HG03196 (cell line): ENCODE data around the gene BMAL2.

Experiments used
- ATAC-seq: cut with Tn5 transposase; IDR thresholded peaks from one replicate; pipeline ENCODE4 v1.9.1; 2021; ENCODE audit not compliant: unreplicated experiment

Gene BMAL2

DNA sequence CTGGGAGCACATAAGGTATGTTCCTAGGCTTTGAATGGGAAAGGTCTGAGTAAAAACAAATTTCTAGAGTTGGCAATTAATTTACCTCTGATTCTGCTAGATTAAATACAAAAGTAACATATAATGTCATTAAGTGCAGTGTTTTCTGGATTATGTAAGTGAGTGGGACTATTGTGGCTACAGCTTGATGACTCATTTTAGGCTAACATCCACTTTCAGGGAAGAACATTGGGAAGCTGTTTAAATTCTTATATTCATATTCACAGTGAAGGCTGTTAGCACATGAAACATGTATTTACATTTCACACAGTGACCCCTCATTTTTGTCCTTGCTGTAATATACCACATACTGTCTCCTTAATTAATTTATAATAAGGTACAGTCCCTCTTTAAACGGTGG is 13.2 kb upstream of the BMAL2 start:
- ATAC-seq, result no peak

DNA sequence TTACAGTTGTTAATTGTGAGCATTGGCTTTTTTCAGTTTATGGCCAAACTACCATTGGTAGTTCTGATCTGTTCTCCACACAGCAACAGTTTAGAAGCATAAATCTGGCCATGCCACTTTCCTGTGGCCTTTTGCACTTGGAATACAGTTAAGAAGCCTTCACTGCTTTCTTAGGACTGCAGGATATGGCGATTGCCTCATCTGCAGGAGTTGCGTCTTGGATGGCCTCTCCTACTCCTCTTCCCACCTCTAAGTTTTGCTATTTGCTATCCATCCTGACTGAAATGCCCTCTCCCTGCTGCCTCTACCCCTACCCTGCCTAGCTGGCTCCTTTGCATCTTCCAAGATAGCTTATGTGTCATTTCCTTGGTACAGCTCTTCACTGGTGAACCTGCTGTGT is 12.8 kb upstream of the BMAL2 start:
- ATAC-seq, result no peak

DNA sequence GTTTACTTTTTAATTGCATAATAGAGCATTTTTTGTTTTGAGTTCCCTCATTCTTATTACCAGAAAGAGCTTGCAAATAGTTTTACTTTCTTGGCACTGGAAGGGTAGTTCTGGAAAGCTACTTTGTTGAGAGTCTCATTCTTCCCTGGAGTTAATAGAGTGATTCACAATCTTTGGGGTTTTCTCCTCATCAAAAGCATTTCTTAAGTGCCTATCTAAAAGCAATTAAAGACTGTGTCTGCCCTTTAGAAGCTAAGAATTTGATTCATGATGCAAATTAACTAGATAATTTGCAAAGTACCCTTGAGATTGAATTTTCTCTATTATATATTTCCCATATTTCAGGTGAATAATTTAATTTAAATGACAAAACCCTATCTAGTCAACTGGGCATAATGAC is 8.1 kb upstream of the BMAL2 start:
- no peak for ATAC-seq

DNA sequence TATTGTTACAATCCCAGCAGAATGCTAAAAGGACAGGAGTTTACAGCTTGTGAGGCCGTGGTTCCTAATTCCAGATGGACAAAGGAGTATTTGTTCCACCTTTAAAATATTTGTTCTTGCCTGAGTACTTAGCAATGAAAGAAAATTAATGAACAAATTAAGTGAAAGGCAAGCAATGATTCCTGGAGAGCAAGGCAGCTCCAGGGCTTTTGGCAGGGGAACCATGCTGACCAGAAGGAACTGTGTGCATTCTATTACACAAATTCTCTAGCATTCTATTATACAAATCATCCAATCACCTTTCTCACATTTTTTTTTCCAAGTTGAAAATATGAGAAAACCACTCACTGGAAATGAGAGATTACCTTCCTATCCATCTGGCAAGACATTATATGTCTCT is 1.8 kb upstream of the BMAL2 start:
- ATAC-seq, result no peak

DNA sequence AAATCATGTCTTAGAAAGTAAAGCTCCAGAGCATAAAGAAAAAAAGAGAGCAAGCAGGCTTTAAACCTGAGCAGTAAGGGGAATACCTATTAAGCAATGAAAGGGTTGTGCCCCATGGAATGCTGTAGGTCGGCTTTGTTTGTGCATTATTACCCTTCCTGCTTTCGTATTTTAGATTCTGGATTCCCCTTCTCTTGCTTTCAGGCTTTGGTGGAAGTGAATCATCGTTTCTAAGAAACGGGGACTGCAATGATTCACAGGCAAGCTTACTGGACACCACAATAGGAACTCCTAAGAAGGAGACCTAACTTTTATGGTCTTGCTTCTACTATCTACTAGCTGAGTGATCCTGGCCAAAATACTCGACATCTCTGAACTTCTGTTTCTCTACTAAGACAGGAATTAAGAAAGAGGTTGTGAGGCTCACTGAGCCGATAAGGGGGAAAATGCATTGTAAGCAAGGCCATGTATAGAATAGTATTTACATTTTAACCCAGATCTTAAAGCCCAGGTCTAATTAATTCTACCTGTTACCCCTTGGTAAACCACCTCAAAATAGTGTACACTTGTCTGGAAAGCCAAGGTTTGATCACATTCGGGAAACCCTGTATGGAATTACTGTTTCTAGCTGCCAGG is 1.2 kb upstream of the BMAL2 start:
- ATAC-seq, result peak; percentile 33

DNA sequence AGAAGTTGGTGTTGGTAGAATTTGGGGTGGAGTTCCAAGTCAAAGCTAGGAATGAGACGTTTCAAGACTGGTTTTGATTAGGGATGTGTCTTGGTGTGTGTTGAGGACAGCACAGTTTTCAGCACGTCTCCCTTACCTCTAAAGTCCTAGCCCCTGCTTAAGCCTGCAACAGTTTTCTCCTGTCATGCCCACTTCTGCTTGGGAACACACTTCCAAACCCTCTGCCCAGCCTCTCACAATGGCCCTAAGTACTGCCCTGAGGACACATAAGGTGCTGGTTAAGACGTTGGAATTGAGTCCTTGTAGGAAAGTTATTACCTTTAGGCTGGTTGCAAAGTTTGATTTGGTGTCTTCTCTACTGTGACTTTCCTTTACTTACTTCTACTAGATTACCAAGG is 710 bp upstream of the BMAL2 start:
- ATAC-seq, result no peak

DNA sequence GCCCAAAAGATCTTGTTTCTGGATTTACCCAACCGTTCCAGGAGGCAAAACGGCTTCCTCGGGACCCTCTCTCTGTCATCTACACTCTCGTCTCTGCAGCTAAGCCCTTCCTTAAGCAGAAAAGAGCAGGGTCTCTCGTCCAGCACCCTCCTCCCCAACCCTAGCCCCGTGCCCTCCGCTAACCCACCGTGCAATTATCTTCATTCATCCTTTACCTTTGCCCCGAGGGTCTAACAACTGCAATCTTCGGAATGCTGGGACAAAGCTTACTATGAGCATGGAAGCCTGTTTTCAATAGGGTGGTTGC is 276 bp upstream of the BMAL2 start:
- ATAC-seq, result no peak

DNA sequence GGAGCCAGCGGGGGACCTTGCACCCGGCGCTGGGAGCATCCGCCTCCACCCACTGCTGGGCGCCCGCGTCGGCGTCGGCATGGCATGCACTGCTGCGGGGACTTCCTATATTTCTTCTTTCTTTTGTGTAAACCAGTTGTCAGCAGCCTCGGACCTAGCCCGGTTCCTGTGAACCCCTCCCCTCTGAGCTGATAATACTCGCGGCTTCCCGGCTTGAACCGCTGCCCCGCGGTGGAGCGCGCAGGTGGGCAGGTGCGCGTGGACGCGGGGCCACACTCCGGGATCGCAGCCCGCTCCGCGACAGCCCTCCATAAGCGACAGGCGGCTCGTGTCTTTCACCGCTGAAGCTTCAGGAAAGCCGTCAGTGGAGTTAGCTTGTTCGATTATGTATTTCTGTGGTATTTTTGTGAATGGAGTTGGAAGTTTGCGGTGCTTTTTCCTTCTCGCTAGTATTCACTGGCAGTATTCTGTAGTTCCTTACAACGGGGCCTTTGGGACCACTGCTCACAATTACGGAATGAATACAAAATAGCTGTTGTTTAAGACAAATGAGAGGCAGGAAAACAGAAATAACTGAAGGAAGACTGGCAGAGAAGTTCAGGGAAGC is 870 bp downstream of the BMAL2 start:
- ATAC-seq, result peak; percentile 17

DNA sequence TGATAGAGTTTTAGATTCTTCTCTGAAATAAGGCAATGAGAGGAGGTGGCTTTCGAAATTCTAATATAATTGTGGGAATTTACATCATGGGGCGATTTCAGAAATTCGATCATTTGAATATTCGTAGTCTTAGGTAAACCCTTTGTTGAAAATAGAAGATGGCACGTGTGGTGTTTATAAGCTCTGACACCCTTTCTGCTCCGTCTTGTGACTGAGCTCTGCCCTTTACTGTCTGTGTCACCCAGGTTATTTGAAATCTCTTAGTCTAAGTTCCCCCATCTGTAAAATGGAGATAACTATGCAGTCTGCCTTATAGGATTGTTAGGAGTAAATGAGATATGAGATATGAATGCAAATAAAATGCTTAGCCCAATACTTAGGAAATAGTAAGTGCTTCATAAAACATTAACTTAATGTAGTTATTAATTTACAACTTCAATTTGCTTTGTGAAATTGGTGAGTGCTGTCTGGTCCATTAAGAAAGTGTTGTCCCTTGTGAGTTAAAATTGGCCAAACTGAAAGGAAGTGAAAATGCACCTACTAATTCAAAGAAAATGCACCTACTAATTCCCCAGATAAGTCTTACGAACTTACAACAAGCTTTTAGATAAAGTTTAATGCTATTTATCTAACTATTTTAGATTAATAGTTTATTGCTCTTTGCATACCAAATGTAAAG is 1.5 kb downstream of the BMAL2 start:
- ATAC-seq, result no peak

DNA sequence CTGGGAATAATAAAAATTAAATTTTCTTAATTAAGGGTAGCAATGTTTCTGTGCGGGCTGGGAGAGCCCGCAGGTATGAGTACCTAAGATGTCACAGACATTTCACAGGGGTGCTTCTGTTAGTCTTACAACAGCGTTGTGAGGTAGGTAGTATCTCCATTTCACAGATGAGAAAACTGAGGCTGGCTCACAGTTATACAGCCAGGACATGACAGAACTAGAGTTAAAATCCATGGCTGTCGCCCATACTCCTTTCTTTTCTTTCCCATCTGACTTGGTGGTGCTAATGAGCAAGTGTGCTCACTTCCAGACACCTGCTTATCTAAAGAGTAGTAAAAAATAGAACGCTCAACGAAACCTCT is 2.1 kb downstream of the BMAL2 start:
- no peak for ATAC-seq

DNA sequence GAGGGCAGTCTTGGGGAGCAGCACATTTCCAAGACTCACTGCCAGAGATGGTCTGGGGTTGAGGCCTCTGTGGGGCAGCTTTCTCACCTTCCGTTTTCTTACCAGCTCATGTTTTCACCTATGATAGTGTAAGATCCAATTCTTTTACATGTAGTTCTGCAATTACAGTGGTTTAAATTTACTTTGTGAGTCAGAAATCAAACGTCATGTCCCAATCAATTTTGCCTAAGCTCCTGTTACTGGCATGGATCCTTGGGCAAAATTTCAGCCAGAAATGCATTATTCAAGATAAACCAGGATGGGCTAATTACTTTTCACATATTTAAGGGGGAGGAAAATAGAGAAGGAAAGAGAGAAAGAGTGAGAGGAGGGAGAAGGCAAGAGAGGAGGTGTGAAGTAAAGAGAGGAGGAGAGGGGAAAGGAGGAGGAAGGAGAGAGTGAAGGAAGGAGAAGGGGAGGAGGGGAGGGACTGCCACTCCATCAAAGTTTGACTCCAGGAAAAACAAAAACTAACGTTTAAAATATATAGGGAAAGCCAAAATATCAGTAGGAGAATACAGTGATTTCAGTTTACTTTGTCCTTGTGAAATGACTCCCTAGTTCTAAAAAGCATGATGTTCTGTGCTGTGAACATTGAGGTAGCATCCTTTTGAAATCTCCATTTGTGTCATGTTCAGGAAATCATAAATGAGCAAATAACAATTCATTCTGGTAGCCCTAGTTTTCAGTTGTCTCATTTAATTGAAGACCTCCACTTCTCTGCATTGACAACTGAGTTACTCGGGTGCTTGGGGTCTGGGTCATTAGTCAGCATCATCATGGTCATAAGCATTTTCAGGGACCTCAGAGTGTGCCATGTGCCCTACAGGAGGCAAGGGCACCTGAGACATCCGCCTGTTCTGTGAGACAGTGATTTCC is 3.0 kb downstream of the BMAL2 start:
- no peak for ATAC-seq

DNA sequence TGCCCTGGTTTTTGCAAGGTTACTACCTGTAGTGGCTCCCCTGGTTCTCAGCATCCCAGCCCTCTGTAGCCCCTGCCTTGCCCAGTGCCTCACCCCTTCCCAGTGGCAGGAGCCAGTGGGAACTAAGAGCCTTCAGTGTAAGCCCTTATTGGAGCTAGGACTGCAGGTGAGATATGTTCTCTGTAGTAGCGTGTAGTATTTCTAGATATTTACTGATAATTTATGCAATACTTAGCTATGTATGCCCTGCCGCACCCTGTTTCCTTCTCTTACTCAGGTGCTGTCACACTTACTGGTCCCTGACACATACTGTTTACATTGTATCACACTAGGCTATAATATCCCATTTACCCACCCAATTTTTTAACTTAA is 3.6 kb downstream of the BMAL2 start:
- no peak for ATAC-seq

DNA sequence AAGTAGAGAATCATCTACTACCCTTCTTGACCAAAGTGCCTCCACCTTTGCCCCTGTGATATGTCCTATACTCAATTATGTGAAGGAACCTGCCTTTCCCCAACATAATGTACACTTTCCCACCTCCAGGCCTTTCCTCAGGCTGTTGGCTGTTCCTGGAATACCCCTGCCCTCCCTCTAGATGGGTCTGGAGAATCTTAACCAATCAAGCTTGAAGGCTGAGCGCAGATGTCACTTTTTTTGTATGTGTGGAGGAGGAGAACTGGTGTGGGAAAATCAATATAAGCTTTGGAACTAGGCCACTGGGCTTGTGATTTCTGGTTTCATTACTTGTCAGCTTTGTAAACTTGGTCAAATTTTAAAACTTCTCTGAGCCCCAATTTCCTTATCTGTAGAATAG is 4.7 kb downstream of the BMAL2 start:
- ATAC-seq, result no peak

DNA sequence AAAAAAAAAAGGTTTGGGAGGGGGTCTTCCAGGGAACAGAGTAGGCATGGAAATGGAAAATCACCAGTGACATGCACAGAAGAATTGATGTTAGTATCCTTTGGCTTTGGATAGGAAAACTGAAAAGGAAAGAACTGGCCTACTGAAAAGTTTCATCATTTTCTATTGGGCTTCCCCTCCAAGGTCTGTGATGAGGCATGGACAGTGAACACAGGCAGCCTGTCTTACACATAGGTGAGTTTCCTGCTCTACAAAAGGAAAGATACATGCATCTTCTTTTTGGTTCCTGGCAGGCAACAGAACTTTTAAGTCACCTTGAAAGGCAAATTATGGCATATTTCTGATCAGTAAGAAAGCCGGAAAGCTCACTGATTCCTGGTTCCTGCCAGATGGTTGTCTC is 5.8 kb downstream of the BMAL2 start:
- ATAC-seq, result no peak

DNA sequence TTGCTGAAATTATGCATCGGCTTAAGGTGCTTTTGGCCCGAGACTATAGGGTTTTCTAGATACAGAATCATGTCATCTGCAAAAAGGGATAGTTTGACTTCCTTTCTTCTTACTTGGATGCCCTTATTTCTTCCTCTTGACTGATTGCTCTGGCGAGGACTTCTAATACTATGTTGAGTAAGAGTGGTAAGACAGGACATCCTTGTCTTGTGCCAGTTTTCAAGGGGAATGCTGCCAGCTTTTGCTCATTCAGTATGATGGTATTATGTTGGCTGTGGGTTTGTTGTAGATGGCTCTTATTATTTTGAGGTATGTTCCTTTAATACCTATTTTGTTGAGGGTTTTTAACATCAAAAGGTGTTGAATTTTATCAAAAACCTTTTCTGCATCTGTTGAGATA is 8.3 kb downstream of the BMAL2 start:
- ATAC-seq, result no peak

DNA sequence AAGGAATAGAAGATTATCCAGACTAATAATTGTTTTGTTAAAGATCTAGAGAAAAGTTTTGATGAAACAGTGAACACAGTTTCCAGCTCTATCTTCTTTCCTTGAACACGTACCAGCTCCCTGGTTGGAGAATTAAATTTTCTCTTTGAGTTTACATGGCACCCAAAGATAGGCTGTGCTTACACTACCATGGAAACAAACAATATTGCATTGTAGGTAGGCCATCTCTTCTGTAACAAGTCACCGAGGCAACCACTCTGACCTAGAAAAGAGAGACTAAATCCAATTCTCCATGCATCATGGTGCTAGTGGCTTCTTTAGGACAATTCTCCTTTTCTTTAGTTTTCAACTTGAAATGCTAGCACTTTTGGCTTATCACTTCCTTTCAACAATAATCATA is 9.9 kb downstream of the BMAL2 start:
- ATAC-seq, result no peak

DNA sequence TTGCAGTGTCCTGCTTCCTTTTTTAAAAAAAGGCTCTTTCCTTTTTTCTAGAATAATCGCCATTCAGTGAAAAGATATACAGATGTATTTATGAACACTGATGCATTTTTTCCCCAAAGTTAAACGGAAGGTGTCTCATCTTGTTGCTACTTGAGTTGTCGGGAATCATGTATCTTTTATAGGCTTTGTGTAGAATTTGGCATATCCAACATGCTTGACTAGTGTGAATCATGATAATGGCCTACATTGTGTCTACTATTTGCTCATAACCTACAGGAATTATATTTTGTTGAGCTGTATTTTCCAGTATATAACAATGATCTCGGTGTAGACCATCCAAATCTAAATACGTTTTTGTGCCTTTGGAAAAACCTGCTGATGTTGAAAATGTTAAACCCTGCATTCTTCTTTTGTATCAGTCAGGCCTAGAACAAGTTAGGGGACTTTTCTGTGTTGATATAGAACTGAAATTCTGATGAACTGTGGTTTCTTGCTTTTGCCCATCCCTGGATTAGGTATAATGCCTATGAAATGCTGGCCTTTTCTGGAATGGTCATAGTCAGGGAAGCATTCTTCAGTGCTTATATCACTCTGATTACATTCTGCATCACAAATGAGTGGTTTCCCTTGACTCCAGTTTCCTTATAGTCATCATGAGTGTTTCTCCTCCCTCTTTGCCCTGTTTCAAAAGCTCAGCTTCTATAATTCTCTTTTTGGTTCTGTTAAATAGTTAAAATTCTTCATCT is 10.8 kb downstream of the BMAL2 start:
- ATAC-seq, result no peak

DNA sequence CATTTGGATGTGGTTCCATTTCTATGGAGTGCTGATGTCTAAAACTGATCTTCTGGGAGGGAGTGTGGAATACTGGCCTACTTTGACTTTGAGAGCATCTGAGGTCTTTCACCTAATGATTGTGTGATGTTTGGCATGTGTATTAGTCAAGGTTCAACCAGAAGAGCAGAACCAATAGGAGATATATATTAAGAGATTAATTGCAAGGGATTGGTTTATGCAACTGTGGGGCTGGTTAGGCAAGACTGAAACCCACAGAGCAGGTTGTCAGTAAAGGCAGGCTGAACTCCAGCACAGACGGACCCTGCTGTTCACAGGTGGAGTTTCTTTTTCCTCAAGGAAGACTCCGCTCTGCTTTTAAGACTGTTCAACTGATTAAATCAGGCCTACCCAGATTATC is 11.6 kb downstream of the BMAL2 start:
- no peak for ATAC-seq

DNA sequence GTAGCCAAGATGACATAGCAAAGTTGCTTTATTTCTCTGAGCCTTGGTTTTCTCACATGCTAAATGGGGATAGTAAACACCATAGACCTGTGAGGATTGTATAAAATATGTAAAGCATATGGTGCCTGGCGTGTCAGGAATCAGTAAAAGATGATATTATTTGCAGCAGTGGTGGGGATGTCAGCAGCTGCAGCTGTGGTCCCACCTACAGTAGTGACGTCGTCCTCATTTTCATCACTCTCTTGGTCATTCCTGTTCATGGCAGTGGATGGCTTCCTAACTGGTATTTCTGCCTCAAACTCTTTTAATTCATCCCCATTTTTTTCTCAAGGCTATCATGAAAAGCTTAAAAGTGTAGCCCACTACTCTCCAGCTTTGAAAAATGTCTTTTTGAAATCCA is 12.1 kb downstream of the BMAL2 start:
- ATAC-seq, result no peak

DNA sequence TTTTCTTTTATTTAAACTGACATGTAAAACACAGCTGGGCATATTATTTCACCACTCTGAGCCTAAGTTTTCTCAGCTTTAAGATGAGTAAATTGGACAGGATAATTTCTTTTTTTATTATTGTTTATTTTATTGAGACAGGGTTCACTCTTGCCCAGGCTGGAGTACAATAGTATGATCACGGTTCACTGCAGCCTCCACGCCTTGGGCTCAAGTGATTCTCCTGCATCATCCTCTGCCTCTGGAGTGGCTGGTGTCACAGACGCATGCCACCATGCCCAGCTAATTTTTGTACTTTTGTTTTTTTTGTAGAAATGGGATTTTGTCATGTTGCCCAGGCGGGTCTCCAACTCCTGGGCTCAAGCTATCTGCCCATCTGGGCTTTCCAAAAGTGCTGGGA is 12.7 kb downstream of the BMAL2 start:
- no peak for ATAC-seq

DNA sequence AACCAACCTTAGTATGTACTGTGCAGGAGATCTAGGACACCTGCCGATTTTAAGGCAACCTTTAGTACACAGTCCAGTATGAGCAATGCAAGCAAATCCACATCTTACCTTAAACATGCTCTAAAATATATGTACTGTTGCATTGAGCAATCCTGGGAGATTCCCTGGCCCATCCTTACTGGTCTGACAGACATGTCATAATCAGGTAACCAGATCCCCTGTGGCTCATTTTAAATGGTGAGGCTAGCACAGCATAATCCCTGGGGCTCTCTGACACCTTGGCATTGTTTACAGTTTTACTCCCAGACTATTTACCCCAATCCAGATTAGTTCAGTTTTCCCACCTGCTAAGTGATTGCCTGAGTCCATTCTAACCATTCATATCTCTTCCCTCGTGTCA is 15.1 kb downstream of the BMAL2 start:
- no peak for ATAC-seq
